Measurements from ENCODE around the gene LYG2. TPM values are rescaled to one million over a fixed set of nuclear protein-coding genes. Genes with fewer than 3 reads are reported as not detected.
"Not testable (repeated sequence)": the region's sequence is repeated elsewhere in the genome, so short reads cannot be mapped to it uniquely, and the experiment has no call there.

Gene LYG2
- not detected in 2 replicates for total RNA-seq

GRCh38 chr2:99255491-99256318 is at the start of gene LYG2:
Gene LYG2 (minus strand): TSS chr2:99255666. CDS start chr2:99254260, 1,406 bp downstream.
- DNase-seq (ENCODE audit: low read depth) = peak; percentile 39

GRCh38 chr2:99301097-99301496 is 45.6 kb upstream of the LYG2 start, which contains the start of gene LYG1:
Gene LYG1 (minus strand): TSS chr2:99301197. CDS start chr2:99295670, 5,527 bp downstream.
- not testable (repeated sequence) for DNase-seq (ENCODE audit: low read depth)

GRCh38 chr2:99299580-99299979 is 44.1 kb upstream of the LYG2 start:
- no peak for DNase-seq (ENCODE audit: low read depth)

GRCh38 chr2:99297994-99298393 is 42.5 kb upstream of the LYG2 start:
- peak; percentile 36 for DNase-seq (ENCODE audit: low read depth)

GRCh38 chr2:99285526-99285925 is 30.1 kb upstream of the LYG2 start:
- DNase-seq (ENCODE audit: low read depth) = peak; percentile 74

GRCh38 chr2:99279969-99280695 is 24.7 kb upstream of the LYG2 start:
- DNase-seq (ENCODE audit: low read depth) = peak; percentile 54

GRCh38 chr2:99278793-99279291 is 23.4 kb upstream of the LYG2 start:
- peak; percentile 93 for DNase-seq (ENCODE audit: low read depth)

- DNase-seq (ENCODE audit: low read depth) = not testable (repeated sequence)
Observed at GRCh38 chr2:99278195-99278765, 22.8 kb upstream of the LYG2 start.

- no peak for DNase-seq (ENCODE audit: low read depth)
Observed at GRCh38 chr2:99275882-99276281, 20.4 kb upstream of the LYG2 start.

- DNase-seq (ENCODE audit: low read depth) = no peak
Observed at GRCh38 chr2:99261242-99261641, 5.8 kb upstream of the LYG2 start.

GRCh38 chr2:99260184-99260583 is 4.7 kb upstream of the LYG2 start:
- DNase-seq (ENCODE audit: low read depth) = no peak

- no peak for DNase-seq (ENCODE audit: low read depth)
Observed at GRCh38 chr2:99259465-99259864, 4.0 kb upstream of the LYG2 start.

GRCh38 chr2:99256677-99257076 is 1.2 kb upstream of the LYG2 start:
- DNase-seq (ENCODE audit: low read depth) = peak; percentile 76

GRCh38 chr2:99249951-99250350 is 5.5 kb downstream of the LYG2 start:
- no peak for DNase-seq (ENCODE audit: low read depth)

- DNase-seq (ENCODE audit: low read depth) = no peak
Observed at GRCh38 chr2:99242151-99242550, 13.3 kb downstream of the LYG2 start.

GRCh38 chr2:99240431-99240830 is 15.0 kb downstream of the LYG2 start:
- no peak for DNase-seq (ENCODE audit: low read depth)

GRCh38 chr2:99238599-99238998 is 16.9 kb downstream of the LYG2 start:
- DNase-seq (ENCODE audit: low read depth) = no peak

- not testable (repeated sequence) for DNase-seq (ENCODE audit: low read depth)
Observed at GRCh38 chr2:99233177-99233576, 22.3 kb downstream of the LYG2 start.

- no peak for DNase-seq (ENCODE audit: low read depth)
Observed at GRCh38 chr2:99217929-99218501, 37.5 kb downstream of the LYG2 start.

- DNase-seq (ENCODE audit: low read depth) = no peak
Observed at GRCh38 chr2:99216096-99216495, 39.4 kb downstream of the LYG2 start.

GRCh38 chr2:99205491-99205890 is 50.0 kb downstream of the LYG2 start:
- no peak for DNase-seq (ENCODE audit: low read depth)
